ENCODE measurements around the gene A1CF. TPM values are rescaled to one million over a fixed set of nuclear protein-coding genes. Genes with fewer than 3 reads are reported as not detected.
"Not testable (repeated sequence)": the region's sequence is repeated elsewhere in the genome, so short reads cannot be mapped to it uniquely, and the experiment has no call there.

A1CF gene
- total RNA-seq, 1 donor = not detected

GRCh38 chr10:50928190-50928552 is 42.7 kb upstream of the A1CF start:
- H3K27ac ChIP-seq (ENCODE audit: low read depth, low read length) = no peak overlapping the region
- no peak overlapping the region for H3K4me2 ChIP-seq (ENCODE audit: insufficient read depth, low read length)
- H3K9me3 ChIP-seq (ENCODE audit: low read depth, low read length) = no peaks in the 10 kb centered on the region
- H3K4me3 ChIP-seq (ENCODE audit: insufficient read depth, low read length) = no peak overlapping the region
- no peaks in the 10 kb centered on the region for H3K79me2 ChIP-seq (ENCODE audit: insufficient read depth, low read length)
- H3K27me3 ChIP-seq (ENCODE audit: insufficient read depth, low read length) = peaks cover 6% of the 10 kb centered on the region
- H3K36me3 ChIP-seq (ENCODE audit: insufficient read depth, low read length) = no peaks in the 10 kb centered on the region
- no peak overlapping the region for H2AFZ ChIP-seq (ENCODE audit: low read length)
- H3K4me1 ChIP-seq (ENCODE audit: insufficient read depth, low read length) = no peaks in the 10 kb centered on the region
- DNase-seq (ENCODE audit: insufficient read length, low spot score, missing footprints) = no peak
- H4K20me1 ChIP-seq (ENCODE audit: insufficient read depth, low read length) = no peaks in the 10 kb centered on the region
- no peak for TF ChIP-seq CTCF (IDR thresholded peaks at IDR 0.05; ENCODE audit: extremely low read depth, low read depth, low read length)

- no peak for TF ChIP-seq CTCF (IDR thresholded peaks at IDR 0.05; ENCODE audit: extremely low read depth, low read depth, low read length)
- H3K27ac ChIP-seq (ENCODE audit: low read depth, low read length) = no peak overlapping the region
- DNase-seq (ENCODE audit: insufficient read length, low spot score, missing footprints) = no peak
- no peaks in the 10 kb centered on the region for H3K36me3 ChIP-seq (ENCODE audit: insufficient read depth, low read length)
- no peaks in the 10 kb centered on the region for H3K79me2 ChIP-seq (ENCODE audit: insufficient read depth, low read length)
- H3K9me3 ChIP-seq (ENCODE audit: low read depth, low read length) = no peaks in the 10 kb centered on the region
- H4K20me1 ChIP-seq (ENCODE audit: insufficient read depth, low read length) = no peaks in the 10 kb centered on the region
- H3K4me3 ChIP-seq (ENCODE audit: insufficient read depth, low read length) = no peak overlapping the region
- H3K4me2 ChIP-seq (ENCODE audit: insufficient read depth, low read length) = no peak overlapping the region
- no peak overlapping the region for H2AFZ ChIP-seq (ENCODE audit: low read length)
- no peaks in the 10 kb centered on the region for H3K4me1 ChIP-seq (ENCODE audit: insufficient read depth, low read length)
- H3K27me3 ChIP-seq (ENCODE audit: insufficient read depth, low read length) = peaks cover under 1% of the 10 kb centered on the region
These were observed 42.2 kb upstream of the A1CF start for GRCh38 chr10:50927522-50928189.

GRCh38 chr10:50923471-50923870 is 38.0 kb upstream of the A1CF start:
- H2AFZ ChIP-seq (ENCODE audit: low read length); H3K36me3 ChIP-seq (ENCODE audit: insufficient read depth, low read length); H3K27ac ChIP-seq (ENCODE audit: low read depth, low read length); H3K4me3 ChIP-seq (ENCODE audit: insufficient read depth, low read length); DNase-seq (ENCODE audit: insufficient read length, low spot score, missing footprints); H3K4me2 ChIP-seq (ENCODE audit: insufficient read depth, low read length); H3K27me3 ChIP-seq (ENCODE audit: insufficient read depth, low read length); H3K79me2 ChIP-seq (ENCODE audit: insufficient read depth, low read length); H3K4me1 ChIP-seq (ENCODE audit: insufficient read depth, low read length); H3K9me3 ChIP-seq (ENCODE audit: low read depth, low read length); H4K20me1 ChIP-seq (ENCODE audit: insufficient read depth, low read length): not testable (repeated sequence)

GRCh38 chr10:50919010-50919409 is 33.6 kb upstream of the A1CF start:
- Histone ChIP-seq H3K4me2 (ENCODE audit: insufficient read depth, low read length) (no peak overlapping the region), H3K4me3 (ENCODE audit: insufficient read depth, low read length) (no peak overlapping the region), H3K4me1 (ENCODE audit: insufficient read depth, low read length) (peaks cover 3% of the 10 kb centered on the region), H2AFZ (ENCODE audit: low read length) (no peak overlapping the region), H3K79me2 (ENCODE audit: insufficient read depth, low read length) (no peaks in the 10 kb centered on the region), H4K20me1 (ENCODE audit: insufficient read depth, low read length) (no peaks in the 10 kb centered on the region), H3K9me3 (ENCODE audit: low read depth, low read length) (no peaks in the 10 kb centered on the region), H3K36me3 (ENCODE audit: insufficient read depth, low read length) (no peaks in the 10 kb centered on the region), H3K27ac (ENCODE audit: low read depth, low read length) (no peak overlapping the region), H3K27me3 (ENCODE audit: insufficient read depth, low read length) (no peaks in the 10 kb centered on the region)
- no peak for TF ChIP-seq CTCF (IDR thresholded peaks at IDR 0.05; ENCODE audit: extremely low read depth, low read depth, low read length)
- no peak for DNase-seq (ENCODE audit: insufficient read length, low spot score, missing footprints)

Measured in osteoblast (primary cell).